ENCODE measurements around the gene MYO5B.

GRCh38 chr18:50193796-50194630 is 934 bp downstream of the MYO5B start:
- TF ChIP-seq, protein P1, sequence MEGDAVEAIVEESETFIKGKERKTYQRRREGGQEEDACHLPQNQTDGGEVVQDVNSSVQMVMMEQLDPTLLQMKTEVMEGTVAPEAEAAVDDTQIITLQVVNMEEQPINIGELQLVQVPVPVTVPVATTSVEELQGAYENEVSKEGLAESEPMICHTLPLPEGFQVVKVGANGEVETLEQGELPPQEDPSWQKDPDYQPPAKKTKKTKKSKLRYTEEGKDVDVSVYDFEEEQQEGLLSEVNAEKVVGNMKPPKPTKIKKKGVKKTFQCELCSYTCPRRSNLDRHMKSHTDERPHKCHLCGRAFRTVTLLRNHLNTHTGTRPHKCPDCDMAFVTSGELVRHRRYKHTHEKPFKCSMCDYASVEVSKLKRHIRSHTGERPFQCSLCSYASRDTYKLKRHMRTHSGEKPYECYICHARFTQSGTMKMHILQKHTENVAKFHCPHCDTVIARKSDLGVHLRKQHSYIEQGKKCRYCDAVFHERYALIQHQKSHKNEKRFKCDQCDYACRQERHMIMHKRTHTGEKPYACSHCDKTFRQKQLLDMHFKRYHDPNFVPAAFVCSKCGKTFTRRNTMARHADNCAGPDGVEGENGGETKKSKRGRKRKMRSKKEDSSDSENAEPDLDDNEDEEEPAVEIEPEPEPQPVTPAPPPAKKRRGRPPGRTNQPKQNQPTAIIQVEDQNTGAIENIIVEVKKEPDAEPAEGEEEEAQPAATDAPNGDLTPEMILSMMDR (IDR thresholded peaks at IDR 0.05): no peak
- no peak for TF ChIP-seq POLR2A (IDR thresholded peaks at IDR 0.05)

Measured in lower leg skin (tissue), 3 donors.